Neuronal stem cell (in vitro differentiated cells): Measurements from ENCODE around the gene TRAPPC6A.

ENCODE experiments used
- DNase-seq: peaks from one replicate; pipeline ENCODE4 v3.0.0-alpha.2; 2013; ENCODE audit warnings: low spot score
- H2AFZ ChIP-seq: one replicate; pipeline ENCODE4 v1.6.1; 2013; ENCODE audit warnings: mild to moderate bottlenecking, low read length, inconsistent platforms
- H2AK5ac ChIP-seq: 2 replicates; pipeline ENCODE4 v1.6.1; 2013; ENCODE audit warnings: low read depth, mild to moderate bottlenecking, inconsistent platforms, low read length, moderate library complexity, mixed read lengths
- H2BK120ac ChIP-seq: 2 replicates; pipeline ENCODE4 v1.6.1; 2013; ENCODE audit warnings: low read depth, mild to moderate bottlenecking, inconsistent platforms, low read length, moderate library complexity, mixed read lengths
- H2BK12ac ChIP-seq: one replicate; pipeline ENCODE4 v1.6.1; 2013; ENCODE audit warnings: low read length, inconsistent platforms
- H2BK15ac ChIP-seq: 2 replicates; pipeline ENCODE4 v1.6.1; 2013; ENCODE audit warnings: mild to moderate bottlenecking, low read length, inconsistent platforms, mixed read lengths
- H2BK5ac ChIP-seq: one replicate; pipeline ENCODE4 v1.6.1; 2013; ENCODE audit warnings: inconsistent platforms, mild to moderate bottlenecking, low read length, moderate library complexity
- H3K14ac ChIP-seq: one replicate; pipeline ENCODE4 v1.6.1; 2013; ENCODE audit warnings: low read length, inconsistent platforms
- H3K18ac ChIP-seq: 2 replicates; pipeline ENCODE4 v1.6.1; 2013; ENCODE audit warnings: low read length, inconsistent platforms
- H3K23ac ChIP-seq: 2 replicates; pipeline ENCODE4 v1.6.1; 2013; ENCODE audit warnings: low read depth, mild to moderate bottlenecking, mixed read lengths, low read length, inconsistent platforms; ENCODE audit not compliant: poor library complexity
- H3K27ac ChIP-seq: replicated peaks from 3 replicates; pipeline ENCODE4 v1.5.1; 2013; ENCODE audit warnings: low read length, inconsistent platforms
- H3K27me3 ChIP-seq, 3 experiments: 2 replicates each; pipeline ENCODE4 v1.6.1; 2013; ENCODE audit warnings: low read length in 3 of 3, mild to moderate bottlenecking in 2 of 3, inconsistent platforms in 1 of 3, low read depth in 1 of 3, mixed read lengths in 1 of 3, moderate library complexity in 1 of 3; ENCODE audit not compliant: control insufficient read depth in 3 of 3, insufficient read depth in 3 of 3
- H3K36me3 ChIP-seq, 2 donors: replicated peaks in 1 of 2; 2 replicates each; pipeline ENCODE4 v1.6.1; 2013; ENCODE audit warnings: low read length in 2 of 2; ENCODE audit not compliant: control insufficient read depth in 2 of 2, insufficient read depth in 2 of 2
- H3K4ac ChIP-seq: 2 replicates; pipeline ENCODE4 v1.6.1; 2013; ENCODE audit warnings: inconsistent platforms, mild to moderate bottlenecking, low read length, moderate library complexity
- H3K4me1 ChIP-seq, 2 donors: 1 replicate in 1 of 2; 2 replicates in 1 of 2; pipeline ENCODE4 v1.6.1; 2013; ENCODE audit warnings: low read length in 2 of 2, low read depth in 1 of 2; ENCODE audit not compliant: control insufficient read depth in 2 of 2, insufficient read depth in 1 of 2
- H3K4me2 ChIP-seq: one replicate; pipeline ENCODE4 v1.6.1; 2013; ENCODE audit warnings: mild to moderate bottlenecking, low read length, inconsistent platforms; ENCODE audit not compliant: insufficient read depth, poor library complexity, severe bottlenecking
- H3K4me3 ChIP-seq, 2 donors: 2 replicates each; pipeline ENCODE4 v1.5.1; 2013; ENCODE audit warnings: low read length in 2 of 2, mild to moderate bottlenecking in 2 of 2, inconsistent platforms in 1 of 2, moderate library complexity in 1 of 2
- H3K79me1 ChIP-seq: one replicate; pipeline ENCODE4 v1.6.1; 2013; ENCODE audit warnings: low read depth, mild to moderate bottlenecking, inconsistent platforms, low read length, moderate library complexity
- H3K9ac ChIP-seq: one replicate; pipeline ENCODE4 v1.6.1; 2013; ENCODE audit warnings: mild to moderate bottlenecking, low read depth, low read length, inconsistent platforms; ENCODE audit not compliant: poor library complexity
- H3K9me3 ChIP-seq, 2 donors: replicated peaks in 1 of 2; 2 replicates each; pipeline versions ENCODE3 to v1.6.1; 2013; ENCODE audit warnings: low read length in 2 of 2, mild to moderate bottlenecking in 2 of 2, inconsistent platforms in 1 of 2, low read depth in 1 of 2, mixed read lengths in 1 of 2, moderate library complexity in 1 of 2; ENCODE audit not compliant: control insufficient read depth in 2 of 2, insufficient read depth in 1 of 2
- H4K8ac ChIP-seq: one replicate; pipeline ENCODE4 v1.6.1; 2013; ENCODE audit warnings: low read depth, mild to moderate bottlenecking, inconsistent platforms, low read length, moderate library complexity
- H4K91ac ChIP-seq: one replicate; pipeline ENCODE4 v1.6.1; 2013; ENCODE audit warnings: low read length, low read depth, mild to moderate bottlenecking, inconsistent platforms; ENCODE audit not compliant: poor library complexity
- WGBS, 2 donors: extraction: QIAGEN DNeasy Blood & Tissue Kit; methylation state at CpG; one replicate each; pipeline ENCODE4 v1.1.7; 2013; ENCODE audit warnings: missing lambda C conversion rate in 2 of 2, mixed read lengths in 1 of 2; ENCODE audit not compliant: insufficient read length in 2 of 2, insufficient replicate concordance in 1 of 2; ENCODE audit errors: extremely low coverage in 2 of 2; 5-methylcytosine and 5-hydroxymethylcytosine counted together

The TRAPPC6A gene

GRCh38 chr19:45166723-45167252 lies 11.2 kb downstream of the TRAPPC6A start:
- H3K18ac ChIP-seq: peak overlapping the region; percentile 23
- peaks cover 6 to 21% of the 10 kb centered on the region in 2 donors for H3K4me1 ChIP-seq
- no peak overlapping the region for H4K91ac ChIP-seq
- peak overlapping the region; percentile 84 for H3K14ac ChIP-seq
- H3K9me3 ChIP-seq: no peaks in the 10 kb centered on the region
- no peak overlapping the region for H3K4me3 ChIP-seq
- H2BK12ac ChIP-seq: no peak overlapping the region
- no peaks in the 10 kb centered on the region for H3K27me3 ChIP-seq
- no peak overlapping the region for H2BK15ac ChIP-seq
- no peak overlapping the region for H4K8ac ChIP-seq
- WGBS, 2 donors: no CpG with 5 or more reads among the region's 14 CpGs
- no peak overlapping the region for H2BK120ac ChIP-seq
- H2BK5ac ChIP-seq: no peak overlapping the region
- peak overlapping the region; percentile 69 for H2AFZ ChIP-seq
- peak overlapping the region; percentile 67 for H3K23ac ChIP-seq
- no peak overlapping the region for H3K4ac ChIP-seq
- H2AK5ac ChIP-seq: no peak overlapping the region
- no peaks in the 10 kb centered on the region for H3K36me3 ChIP-seq
- no peak overlapping the region for H3K4me2 ChIP-seq
- H3K79me1 ChIP-seq: peaks cover 2% of the 10 kb centered on the region
- H3K9ac ChIP-seq: peak overlapping the region; percentile 63
- DNase-seq: no peak
- no peak overlapping the region for H3K27ac ChIP-seq

DNA sequence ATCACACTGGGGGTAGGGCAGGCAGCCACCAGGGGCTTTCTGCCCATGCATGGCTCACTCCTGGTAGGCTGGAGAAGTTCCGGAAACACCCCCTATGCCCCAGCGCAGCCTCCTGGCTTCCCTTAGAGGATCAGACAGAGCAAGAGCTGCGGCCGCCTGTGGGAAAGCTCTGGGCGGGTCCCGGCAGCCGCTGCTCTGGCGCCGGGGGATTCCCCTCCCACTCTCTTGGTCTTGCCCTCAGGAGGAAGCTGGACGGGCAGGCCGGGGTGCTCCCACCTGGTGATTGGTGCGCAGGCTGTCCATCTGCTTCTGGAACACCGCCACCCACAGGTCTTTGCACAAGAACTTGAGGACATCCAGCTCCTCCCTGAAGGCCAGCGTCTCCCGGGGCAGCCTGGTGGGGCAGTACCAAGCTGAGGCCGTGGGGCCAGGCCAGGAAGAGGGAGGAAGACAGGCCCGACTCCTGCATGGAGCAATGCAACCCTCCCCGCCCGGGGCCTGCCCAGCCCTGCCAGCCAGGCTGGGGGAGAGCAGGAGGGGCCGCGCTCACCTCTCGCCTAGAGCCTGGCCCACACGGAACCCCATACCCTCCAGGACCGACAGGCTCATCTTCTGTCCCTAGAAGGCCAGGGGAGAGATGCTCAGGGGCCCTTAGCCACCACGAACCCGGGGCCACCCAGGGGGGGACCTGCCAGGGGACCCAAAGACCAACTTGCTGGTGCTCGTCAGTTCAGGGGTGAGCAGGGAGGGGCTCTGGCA lies 13.3 kb downstream of the TRAPPC6A start:
- peaks cover 2% of the 10 kb centered on the region for H3K79me1 ChIP-seq
- no peak overlapping the region for H3K4me2 ChIP-seq
- no CpG with 5 or more reads among the region's 27 CpGs for WGBS, 2 donors
- H3K4ac ChIP-seq: no peak overlapping the region
- no peak overlapping the region for H2BK5ac ChIP-seq
- no peak overlapping the region for H3K4me3 ChIP-seq
- no peak overlapping the region for H3K14ac ChIP-seq
- H2AK5ac ChIP-seq: peak overlapping the region; percentile 75
- no peak overlapping the region for H2BK15ac ChIP-seq
- H2BK12ac ChIP-seq: no peak overlapping the region
- H3K9me3 ChIP-seq: no peaks in the 10 kb centered on the region
- peaks cover 0 to 17% (median 2%) of the 10 kb centered on the region in 3 experiments for H3K27me3 ChIP-seq
- no peak overlapping the region for H4K91ac ChIP-seq
- H4K8ac ChIP-seq: no peak overlapping the region
- H2BK120ac ChIP-seq: no peak overlapping the region
- no peak for DNase-seq
- no peaks in the 10 kb centered on the region for H3K36me3 ChIP-seq
- H3K27ac ChIP-seq: no peak overlapping the region
- H3K23ac ChIP-seq: peak overlapping the region; percentile 68
- H3K18ac ChIP-seq: peak overlapping the region; percentile 48
- peaks cover 1 to 15% of the 10 kb centered on the region in 2 donors for H3K4me1 ChIP-seq
- H3K9ac ChIP-seq: peak overlapping the region; percentile 60
- H2AFZ ChIP-seq: no peak overlapping the region

- Histone ChIP-seq H4K91ac (no peak overlapping the region), H3K4me2 (no peak overlapping the region), H2BK12ac (no peak overlapping the region), H2BK5ac (peak overlapping the region; percentile 53), H3K36me3 (no peaks in the 10 kb centered on the region), H3K27ac (no peak overlapping the region), H3K14ac (peak overlapping the region; percentile 56), H2BK120ac (no peak overlapping the region), H3K4ac (no peak overlapping the region), H3K4me3 (no peak overlapping the region), H2BK15ac (no peak overlapping the region), H4K8ac (no peak overlapping the region), H3K23ac (no peak overlapping the region), H3K9me3 (no peaks in the 10 kb centered on the region), H3K27me3 (peaks cover 0 to 24% (median 2%) of the 10 kb centered on the region in 3 experiments), H2AFZ (no peak overlapping the region), H3K18ac (no peak overlapping the region), H3K79me1 (peaks cover 2% of the 10 kb centered on the region), H2AK5ac (peak overlapping the region; percentile 63), H3K4me1 (peaks cover 1 to 15% of the 10 kb centered on the region in 2 donors), H3K9ac (peak overlapping the region; percentile 34)
- DNase-seq: no peak
- WGBS, 2 donors: no CpG with 5 or more reads among the region's 15 CpGs
Observed at GRCh38 chr19:45163751-45164460, 14.1 kb downstream of the TRAPPC6A start.

- peaks cover 0 to 29% (median 2%) of the 10 kb centered on the region in 3 experiments for H3K27me3 ChIP-seq
Observed at GRCh38 chr19:45163156-45163555, 14.9 kb downstream of the TRAPPC6A start.

More at GRCh38 chr19:45163156-45163555, 14.9 kb downstream of the TRAPPC6A start:
- no peaks in the 10 kb centered on the region for H3K36me3 ChIP-seq
- H3K4me2 ChIP-seq: no peak overlapping the region
- H3K14ac ChIP-seq: no peak overlapping the region
- H3K27ac ChIP-seq: no peak overlapping the region
- H3K4me3 ChIP-seq: no peak overlapping the region
- H3K18ac ChIP-seq: no peak overlapping the region
- H2AK5ac ChIP-seq: peak overlapping the region; percentile 98
- peaks cover 2% of the 10 kb centered on the region for H3K79me1 ChIP-seq
- no peaks in the 10 kb centered on the region for H3K9me3 ChIP-seq
- H3K9ac ChIP-seq: no peak overlapping the region
- no peak overlapping the region for H2BK120ac ChIP-seq
- no peak overlapping the region for H4K8ac ChIP-seq
- H2BK5ac ChIP-seq: peak overlapping the region; percentile 39
- H3K4ac ChIP-seq: no peak overlapping the region
- no peak overlapping the region for H2BK12ac ChIP-seq
- H3K4me1 ChIP-seq: peaks cover 1 to 15% of the 10 kb centered on the region in 2 donors
- DNase-seq: no peak
- no peak overlapping the region for H4K91ac ChIP-seq
- no peak overlapping the region for H2BK15ac ChIP-seq
- no peak overlapping the region for H2AFZ ChIP-seq
- no peak overlapping the region for H3K23ac ChIP-seq
- WGBS, 2 donors: no CpG with 5 or more reads among the region's 17 CpGs
